ENCODE data around the gene STUB1. TPM values are rescaled to one million over a fixed set of nuclear protein-coding genes. Genes with fewer than 3 reads are reported as not detected.

STUB1 gene
- total RNA-seq, 2 experiments from 2014 or later = 72.4 to 85.5 TPM

DNA sequence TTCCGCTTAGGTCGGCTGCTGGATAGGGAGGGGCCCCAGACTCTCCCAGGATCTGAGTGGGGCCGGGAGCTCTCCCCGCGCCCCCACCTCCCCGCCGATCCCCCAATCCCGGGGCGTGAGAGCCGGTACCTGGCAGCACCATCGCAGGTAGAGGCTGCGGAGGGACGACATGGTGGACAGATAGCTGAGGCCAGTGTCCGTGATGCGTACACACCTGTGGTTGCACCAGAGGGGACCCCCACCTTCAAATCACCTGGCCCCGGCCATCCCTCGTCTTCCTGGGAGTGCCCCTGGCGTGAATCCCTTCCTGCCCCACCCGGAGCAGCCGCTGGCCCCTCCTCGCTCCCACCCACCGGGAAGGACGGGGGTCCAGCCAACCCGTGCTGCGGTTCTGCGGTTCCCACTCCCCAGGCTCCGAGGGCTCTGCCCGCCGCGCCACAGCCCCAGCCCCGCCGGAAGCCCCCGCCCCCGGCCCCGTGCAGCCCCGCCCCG is 14.7 kb downstream of the STUB1 start:
- BruUV-seq (replicated peaks) = no TSS peak
- H3K9me3 ChIP-seq (ENCODE audit: low read length) = no peaks in the 10 kb centered on the region
- no peak for TF ChIP-seq CTCF (conservative IDR thresholded peaks at IDR 0.05; ENCODE audit: low read length)
- 0 out of 2 replicates have a peak, but pooled peaks have one; percentile 84 for TF ChIP-seq EZH2phosphoT487 (IDR thresholded peaks at IDR 0.05; ENCODE audit: borderline replicate concordance, low read depth, low read length)
- H3K4me1 ChIP-seq (ENCODE audit: insufficient read depth, low read length, poor library complexity, severe bottlenecking) = peaks cover 17% of the 10 kb centered on the region
- H3K9me2 ChIP-seq (ENCODE audit: insufficient read depth, low read length) = no peaks in the 10 kb centered on the region
- H3K79me2 ChIP-seq (ENCODE audit: insufficient read depth, low read depth, low read length) = 0 out of 2 replicates have a peak, but pooled peaks cover under 1% of the 10 kb centered on the region
- H3K27ac ChIP-seq (ENCODE audit: low read depth, low read length, poor library complexity, severe bottlenecking) = no peak overlapping the region
- ChIA-PET CTCF (ENCODE audit: unreplicated experiment) (no interaction called here), POLR2A (no interaction called here)
- H3K4me3 ChIP-seq (ENCODE audit: low read depth, low read length, poor library complexity, severe bottlenecking) = peak overlapping the region; percentile 40
- no peaks in the 10 kb centered on the region for H4K20me1 ChIP-seq (ENCODE audit: insufficient read depth, low read length)
- no peaks in the 10 kb centered on the region for H3K36me3 ChIP-seq (ENCODE audit: insufficient read depth, low read length)
- DNase-seq (ENCODE audit: low spot score) = no peak
- peak overlapping the region; percentile 60 for H3K4me2 ChIP-seq (ENCODE audit: low read length)
- H2AFZ ChIP-seq (ENCODE audit: low read length) = no peak overlapping the region
- intact Hi-C loops (cut with micrococcal nuclease; ENCODE audit: unreplicated experiment) = no loop called here

- Histone ChIP-seq H3K4me1 (ENCODE audit: insufficient read depth, low read length, poor library complexity, severe bottlenecking) (peaks cover 14% of the 10 kb centered on the region), H4K20me1 (ENCODE audit: insufficient read depth, low read length) (no peaks in the 10 kb centered on the region), H3K4me3 (ENCODE audit: low read depth, low read length, poor library complexity, severe bottlenecking) (no peak overlapping the region), H2AFZ (ENCODE audit: low read length) (no peak overlapping the region), H3K9me2 (ENCODE audit: insufficient read depth, low read length) (no peaks in the 10 kb centered on the region), H3K36me3 (ENCODE audit: insufficient read depth, low read length) (no peaks in the 10 kb centered on the region), H3K27ac (ENCODE audit: low read depth, low read length, poor library complexity, severe bottlenecking) (no peak overlapping the region), H3K79me2 (ENCODE audit: insufficient read depth, low read depth, low read length) (no peaks in the 10 kb centered on the region), H3K9me3 (ENCODE audit: low read length) (no peaks in the 10 kb centered on the region), H3K4me2 (ENCODE audit: low read length) (peak overlapping the region; percentile 53; the same call in 1 of the 2 replicates)
- no peak for DNase-seq (ENCODE audit: low spot score)
- ChIA-PET POLR2A (no interaction called here), CTCF (ENCODE audit: unreplicated experiment) (no interaction called here)
- intact Hi-C loops (cut with micrococcal nuclease; ENCODE audit: unreplicated experiment) = no loop called here
- TF ChIP-seq EZH2phosphoT487 (IDR thresholded peaks at IDR 0.05; ENCODE audit: borderline replicate concordance, low read depth, low read length) (no peak), CTCF (conservative IDR thresholded peaks at IDR 0.05; ENCODE audit: low read length) (no peak)
- BruUV-seq (replicated peaks) = no TSS peak
Observed at GRCh38 chr16:695355-696089, 15.3 kb downstream of the STUB1 start.

Data from OCI-LY7 (cell line).